Mesothelial cell of epicardium (in vitro differentiated cells): ENCODE data around the gene PCA3. TPM values are rescaled to one million over a fixed set of nuclear protein-coding genes. Genes with fewer than 3 reads are reported as not detected.

Source experiments
- DNase-seq, 2 experiments: peaks; one replicate each; pipeline ENCODE4 v3.0.0; 2021; ENCODE audit warnings: low spot score in 2 of 2; ENCODE audit not compliant: unreplicated experiment in 2 of 2
- H3K27ac Mint-ChIP-seq: 2 replicates; pipeline ENCODE4 v1.8.0; 2021; ENCODE audit warnings: mixed read lengths
- H3K27me3 Mint-ChIP-seq: 2 replicates; pipeline ENCODE4 v1.8.0; 2021; ENCODE audit warnings: low read depth, mixed read lengths
- H3K36me3 Mint-ChIP-seq: 2 replicates; pipeline ENCODE4 v1.8.0; 2021; ENCODE audit warnings: mixed read lengths
- H3K4me1 Mint-ChIP-seq: 2 replicates; pipeline ENCODE4 v1.8.0; 2021; ENCODE audit warnings: mixed read lengths
- H3K4me3 Mint-ChIP-seq: 2 replicates; pipeline ENCODE4 v1.8.0; 2021; ENCODE audit warnings: mild to moderate bottlenecking, moderate library complexity, mixed read lengths
- H3K9me3 Mint-ChIP-seq: 2 replicates; pipeline ENCODE4 v1.8.0; 2021; ENCODE audit warnings: mixed read lengths
- total RNA-seq: library from RNA; stranded (reverse); gene quantifications from 3 replicates; pipeline ENCODE4 v1.2.1, GENCODE V29; 2021
- TF ChIP-seq, protein P1 (sequence below): fragments of 200-600 bp; sonication (generic); IDR thresholded peaks from one replicate; pipeline ENCODE4 v1.5.0; 2021; ENCODE audit warnings: antibody characterized with exemption; ENCODE audit not compliant: unreplicated experiment

Gene PCA3
- total RNA-seq = not detected in 3 replicates

DNA sequence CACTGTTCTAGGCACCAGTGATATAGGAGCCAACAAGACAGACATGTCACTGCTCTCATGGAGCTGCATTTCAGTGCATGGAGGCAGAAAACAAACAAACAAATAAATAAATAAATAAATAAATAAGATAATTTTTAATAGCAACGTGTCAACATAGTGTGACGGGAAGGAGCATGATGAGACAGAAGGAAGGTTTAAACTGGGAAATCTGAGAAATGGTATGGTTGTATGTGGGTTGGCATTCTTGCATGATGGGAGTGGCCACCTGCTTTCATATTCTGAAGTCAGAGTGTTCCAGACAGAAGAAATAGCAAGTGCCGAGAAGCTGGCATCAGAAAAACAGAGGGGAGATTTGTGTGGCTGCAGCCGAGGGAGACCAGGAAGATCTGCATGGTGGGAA is at the start of gene PCA3:
PCA3 (plus strand) TSS at position 301 of the 400 bp plus-strand sequence.
- DNase-seq = no peak
- H3K36me3 Mint-ChIP-seq = no peaks in the 10 kb centered on the region
- H3K4me3 Mint-ChIP-seq = no peak within 1 kb of the TSS
- TF ChIP-seq, protein P1, sequence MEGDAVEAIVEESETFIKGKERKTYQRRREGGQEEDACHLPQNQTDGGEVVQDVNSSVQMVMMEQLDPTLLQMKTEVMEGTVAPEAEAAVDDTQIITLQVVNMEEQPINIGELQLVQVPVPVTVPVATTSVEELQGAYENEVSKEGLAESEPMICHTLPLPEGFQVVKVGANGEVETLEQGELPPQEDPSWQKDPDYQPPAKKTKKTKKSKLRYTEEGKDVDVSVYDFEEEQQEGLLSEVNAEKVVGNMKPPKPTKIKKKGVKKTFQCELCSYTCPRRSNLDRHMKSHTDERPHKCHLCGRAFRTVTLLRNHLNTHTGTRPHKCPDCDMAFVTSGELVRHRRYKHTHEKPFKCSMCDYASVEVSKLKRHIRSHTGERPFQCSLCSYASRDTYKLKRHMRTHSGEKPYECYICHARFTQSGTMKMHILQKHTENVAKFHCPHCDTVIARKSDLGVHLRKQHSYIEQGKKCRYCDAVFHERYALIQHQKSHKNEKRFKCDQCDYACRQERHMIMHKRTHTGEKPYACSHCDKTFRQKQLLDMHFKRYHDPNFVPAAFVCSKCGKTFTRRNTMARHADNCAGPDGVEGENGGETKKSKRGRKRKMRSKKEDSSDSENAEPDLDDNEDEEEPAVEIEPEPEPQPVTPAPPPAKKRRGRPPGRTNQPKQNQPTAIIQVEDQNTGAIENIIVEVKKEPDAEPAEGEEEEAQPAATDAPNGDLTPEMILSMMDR = no peak
- peaks cover 8% of the 10 kb centered on the region for H3K27me3 Mint-ChIP-seq
- H3K4me1 Mint-ChIP-seq = no peaks in the 10 kb centered on the region
- H3K27ac Mint-ChIP-seq = no peak within 1 kb of the TSS
- H3K9me3 Mint-ChIP-seq = no peaks in the 10 kb centered on the region

DNA sequence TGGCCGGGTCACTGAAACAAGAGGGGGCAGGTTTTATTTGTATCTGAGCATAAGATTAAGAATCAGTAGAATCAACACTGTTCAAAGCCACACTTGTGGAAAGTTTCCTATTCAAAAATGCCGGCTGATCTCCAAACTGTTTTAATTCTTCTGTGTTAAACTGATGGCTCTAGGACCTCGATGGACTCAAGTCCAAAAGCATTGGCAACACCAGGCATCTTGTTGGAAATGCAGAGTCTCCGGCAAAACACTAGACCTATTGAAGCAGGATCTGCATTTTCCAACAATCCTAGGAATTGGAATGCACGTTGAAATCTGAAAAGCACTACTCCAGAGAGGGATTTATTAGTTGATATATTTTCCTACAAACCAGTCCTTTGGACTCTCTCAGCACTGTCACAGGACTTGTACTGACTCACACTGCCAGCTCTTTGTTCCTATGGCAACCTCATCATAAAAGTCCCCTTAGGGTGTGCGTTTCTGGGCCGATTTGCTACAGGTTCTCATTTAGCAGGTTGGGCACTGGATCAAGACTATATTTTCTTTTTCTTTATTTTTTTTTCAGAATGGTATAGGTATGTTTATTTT is 48.1 kb upstream of the PCA3 start:
- Mint-ChIP-seq H3K4me3 (no peak overlapping the region), H3K27me3 (no peaks in the 10 kb centered on the region), H3K36me3 (no peaks in the 10 kb centered on the region), H3K9me3 (no peaks in the 10 kb centered on the region), H3K27ac (no peak overlapping the region), H3K4me1 (peaks cover 22% of the 10 kb centered on the region)
- TF ChIP-seq, protein P1 = no peak
- DNase-seq = no peak

DNA sequence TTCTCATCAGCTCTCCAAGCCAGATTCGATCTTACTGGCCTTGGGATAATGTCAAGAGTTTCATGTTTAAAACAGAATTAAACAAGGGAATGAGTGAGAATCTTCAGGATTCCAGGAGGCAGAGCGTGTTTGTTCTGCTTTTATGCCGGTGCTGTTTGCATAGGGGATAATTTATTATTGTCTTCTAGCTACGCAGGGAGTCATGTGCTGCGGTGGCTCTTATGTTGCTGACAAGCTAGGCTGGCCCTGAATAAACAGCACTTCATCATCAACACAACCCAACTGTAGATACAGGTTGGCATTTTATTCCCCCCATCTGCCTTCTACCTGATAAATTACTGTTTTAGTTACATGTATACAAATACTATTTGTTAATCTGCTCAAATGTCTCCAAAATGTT is 47.1 kb upstream of the PCA3 start:
- Mint-ChIP-seq H3K27ac (no peak overlapping the region), H3K4me1 (peaks cover 24% of the 10 kb centered on the region)

DNA sequence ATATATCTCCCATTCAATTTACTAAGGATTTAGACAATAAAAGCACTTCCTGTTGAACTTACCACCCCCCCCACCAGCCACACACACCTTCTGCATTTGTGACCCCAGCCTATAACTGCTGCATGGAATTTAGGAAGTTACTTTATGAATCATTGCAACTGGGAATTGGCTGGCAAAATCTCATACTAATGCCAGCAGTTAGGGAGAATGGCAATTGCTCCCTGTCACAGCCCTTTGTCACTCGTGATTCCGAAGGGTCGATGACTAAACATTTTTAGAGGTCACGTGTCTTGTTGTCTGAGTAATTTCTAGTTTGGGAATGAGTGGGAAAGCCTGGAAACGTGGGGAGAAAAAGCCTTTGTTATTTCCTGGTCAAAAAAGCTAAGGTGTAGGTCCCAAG is 46.6 kb upstream of the PCA3 start:
- Mint-ChIP-seq H3K36me3 (no peaks in the 10 kb centered on the region), H3K27me3 (no peaks in the 10 kb centered on the region), H3K4me1 (peaks cover 24% of the 10 kb centered on the region), H3K9me3 (no peaks in the 10 kb centered on the region), H3K4me3 (no peak overlapping the region), H3K27ac (no peak overlapping the region)
- no peak for DNase-seq
- TF ChIP-seq, protein P1 = no peak

More for the DNA sequence above, 47.1 kb upstream of the PCA3 start:
- H3K27me3 Mint-ChIP-seq = no peaks in the 10 kb centered on the region
- H3K9me3 Mint-ChIP-seq = no peaks in the 10 kb centered on the region
- H3K4me3 Mint-ChIP-seq = no peak overlapping the region
- DNase-seq = no peak
- no peaks in the 10 kb centered on the region for H3K36me3 Mint-ChIP-seq
- TF ChIP-seq, protein P1 = no peak

DNA sequence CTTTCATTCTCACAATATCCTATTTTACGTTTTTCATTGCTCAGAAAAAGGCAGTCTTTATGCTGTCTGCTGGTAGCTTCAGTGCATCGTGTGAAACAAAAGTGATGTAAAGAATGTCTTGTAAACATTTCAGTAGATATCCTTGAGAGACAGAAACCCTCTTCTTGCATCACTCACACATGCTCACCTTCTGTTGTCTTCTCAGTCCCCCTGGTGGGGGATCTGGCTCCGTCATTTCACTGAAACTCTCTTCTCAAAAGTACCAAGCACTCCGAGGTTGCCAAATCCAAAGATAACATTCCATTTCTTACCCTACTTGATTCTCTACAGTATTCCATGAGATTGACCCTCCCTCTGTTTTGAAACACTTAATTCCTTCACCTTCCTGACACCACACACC is 46.1 kb upstream of the PCA3 start:
- Mint-ChIP-seq H3K4me3 (no peak overlapping the region), H3K27ac (no peak overlapping the region), H3K27me3 (peaks cover 2% of the 10 kb centered on the region), H3K9me3 (no peaks in the 10 kb centered on the region), H3K4me1 (peaks cover 24% of the 10 kb centered on the region), H3K36me3 (no peaks in the 10 kb centered on the region)
- TF ChIP-seq, protein P1 = no peak
- no peak for DNase-seq

DNA sequence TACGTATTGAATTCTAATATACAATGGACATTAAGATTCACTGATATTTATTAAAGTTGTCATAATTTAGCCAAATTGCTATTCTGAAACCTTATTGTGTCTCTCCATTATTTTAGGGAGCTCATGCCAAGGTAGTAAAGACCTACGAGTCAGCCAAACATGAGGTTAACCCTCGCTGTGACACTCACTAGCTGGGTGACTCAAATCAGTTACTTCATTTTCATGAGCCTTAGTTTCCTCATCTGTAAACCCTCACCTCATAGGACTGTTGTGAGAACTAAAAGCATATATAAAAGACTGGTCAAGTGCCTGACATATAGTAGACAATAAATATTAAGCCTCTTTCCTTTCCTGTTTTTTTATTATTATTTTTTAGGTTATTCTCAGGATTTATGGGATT is 44.0 kb upstream of the PCA3 start:
- Mint-ChIP-seq H3K9me3 (no peaks in the 10 kb centered on the region), H3K27ac (no peak overlapping the region), H3K27me3 (peaks cover 5% of the 10 kb centered on the region)

More for the DNA sequence above, 44.0 kb upstream of the PCA3 start:
- peaks cover 20% of the 10 kb centered on the region for H3K4me1 Mint-ChIP-seq
- TF ChIP-seq, protein P1 = no peak
- no peak overlapping the region for H3K4me3 Mint-ChIP-seq
- no peaks in the 10 kb centered on the region for H3K36me3 Mint-ChIP-seq
- no peak for DNase-seq
